HG03280 (cell line): ENCODE data around the gene EIF4G1.
A peak's percentile ranks its signal among the peaks of the same experiment; 100 is the strongest.
"Not testable (repeated sequence)": the region's sequence is repeated elsewhere in the genome, so short reads cannot be mapped to it uniquely, and the experiment has no call there.

Source experiments
- ATAC-seq: cut with Tn5 transposase; IDR thresholded peaks from one replicate; pipeline ENCODE4 v1.9.1; 2021; ENCODE audit warnings: mild to moderate bottlenecking, moderate library complexity; ENCODE audit not compliant: unreplicated experiment

The EIF4G1 gene, protein sequence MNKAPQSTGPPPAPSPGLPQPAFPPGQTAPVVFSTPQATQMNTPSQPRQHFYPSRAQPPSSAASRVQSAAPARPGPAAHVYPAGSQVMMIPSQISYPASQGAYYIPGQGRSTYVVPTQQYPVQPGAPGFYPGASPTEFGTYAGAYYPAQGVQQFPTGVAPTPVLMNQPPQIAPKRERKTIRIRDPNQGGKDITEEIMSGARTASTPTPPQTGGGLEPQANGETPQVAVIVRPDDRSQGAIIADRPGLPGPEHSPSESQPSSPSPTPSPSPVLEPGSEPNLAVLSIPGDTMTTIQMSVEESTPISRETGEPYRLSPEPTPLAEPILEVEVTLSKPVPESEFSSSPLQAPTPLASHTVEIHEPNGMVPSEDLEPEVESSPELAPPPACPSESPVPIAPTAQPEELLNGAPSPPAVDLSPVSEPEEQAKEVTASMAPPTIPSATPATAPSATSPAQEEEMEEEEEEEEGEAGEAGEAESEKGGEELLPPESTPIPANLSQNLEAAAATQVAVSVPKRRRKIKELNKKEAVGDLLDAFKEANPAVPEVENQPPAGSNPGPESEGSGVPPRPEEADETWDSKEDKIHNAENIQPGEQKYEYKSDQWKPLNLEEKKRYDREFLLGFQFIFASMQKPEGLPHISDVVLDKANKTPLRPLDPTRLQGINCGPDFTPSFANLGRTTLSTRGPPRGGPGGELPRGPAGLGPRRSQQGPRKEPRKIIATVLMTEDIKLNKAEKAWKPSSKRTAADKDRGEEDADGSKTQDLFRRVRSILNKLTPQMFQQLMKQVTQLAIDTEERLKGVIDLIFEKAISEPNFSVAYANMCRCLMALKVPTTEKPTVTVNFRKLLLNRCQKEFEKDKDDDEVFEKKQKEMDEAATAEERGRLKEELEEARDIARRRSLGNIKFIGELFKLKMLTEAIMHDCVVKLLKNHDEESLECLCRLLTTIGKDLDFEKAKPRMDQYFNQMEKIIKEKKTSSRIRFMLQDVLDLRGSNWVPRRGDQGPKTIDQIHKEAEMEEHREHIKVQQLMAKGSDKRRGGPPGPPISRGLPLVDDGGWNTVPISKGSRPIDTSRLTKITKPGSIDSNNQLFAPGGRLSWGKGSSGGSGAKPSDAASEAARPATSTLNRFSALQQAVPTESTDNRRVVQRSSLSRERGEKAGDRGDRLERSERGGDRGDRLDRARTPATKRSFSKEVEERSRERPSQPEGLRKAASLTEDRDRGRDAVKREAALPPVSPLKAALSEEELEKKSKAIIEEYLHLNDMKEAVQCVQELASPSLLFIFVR (N-terminal part only)

GRCh38 chr3:184314363-184314699 lies at the start of gene EIF4G1:
TSS of gene EIF4G1 (plus strand) at chr3:184314606. CDS start at chr3:184315797, 1,191 bp downstream.
- peak; percentile 83 for ATAC-seq

GRCh38 chr3:184267249-184267648 lies 47.2 kb upstream of the EIF4G1 start:
- not testable (repeated sequence) for ATAC-seq

- no peak for ATAC-seq
These were observed 42.1 kb upstream of the EIF4G1 start for GRCh38 chr3:184272269-184272668.

GRCh38 chr3:184275381-184275701 lies 39.1 kb upstream of the EIF4G1 start:
- no peak for ATAC-seq

GRCh38 chr3:184275961-184276910 lies 38.2 kb upstream of the EIF4G1 start, which contains the start of gene ECE2:
TSS of gene ECE2 (plus strand) at chr3:184276022. CDS start at chr3:184276154, 132 bp downstream.
- ATAC-seq = no peak

DNA sequence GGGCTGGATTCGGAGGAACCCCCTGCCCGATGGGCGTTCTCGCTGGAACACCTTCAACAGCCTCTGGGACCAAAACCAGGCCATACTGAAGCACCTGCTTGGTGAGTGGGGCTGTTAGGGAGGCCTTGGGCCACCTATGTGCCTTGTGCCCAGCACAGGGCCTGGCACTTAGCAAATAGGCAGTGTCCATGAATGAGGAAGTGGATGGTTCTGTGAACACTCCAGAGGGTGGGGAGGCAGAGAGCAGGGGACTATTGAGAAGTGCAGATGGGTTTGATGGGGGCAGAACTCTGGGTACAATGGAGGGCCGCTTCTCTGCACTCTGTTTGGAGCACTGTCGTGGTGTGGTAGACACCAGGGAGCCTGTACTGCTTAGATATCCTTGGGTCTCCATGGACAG lies 37.0 kb upstream of the EIF4G1 start:
- no peak for ATAC-seq

GRCh38 chr3:184282941-184283340 lies 31.5 kb upstream of the EIF4G1 start:
- ATAC-seq = no peak

- no peak for ATAC-seq
These were observed 30.7 kb upstream of the EIF4G1 start for GRCh38 chr3:184283681-184284080.

GRCh38 chr3:184284696-184285095 lies 29.7 kb upstream of the EIF4G1 start:
- no peak for ATAC-seq

- no peak for ATAC-seq
These were observed 24.9 kb upstream of the EIF4G1 start for GRCh38 chr3:184289426-184289938.

- no peak for ATAC-seq
These were observed 24.1 kb upstream of the EIF4G1 start for GRCh38 chr3:184290331-184290730.

GRCh38 chr3:184291044-184291737 lies 23.2 kb upstream of the EIF4G1 start:
- no peak for ATAC-seq

GRCh38 chr3:184291738-184292445 lies 22.5 kb upstream of the EIF4G1 start:
- ATAC-seq = no peak

GRCh38 chr3:184295771-184296170 lies 18.6 kb upstream of the EIF4G1 start:
- no peak for ATAC-seq

- no peak for ATAC-seq
These were observed 17.8 kb upstream of the EIF4G1 start for GRCh38 chr3:184296616-184297015.

GRCh38 chr3:184298759-184299487 lies 15.5 kb upstream of the EIF4G1 start, which contains the start of gene PSMD2:
TSS of gene PSMD2 (plus strand) at chr3:184299241. CDS start at chr3:184299267, 26 bp downstream.
- peak; percentile 93 for ATAC-seq

DNA sequence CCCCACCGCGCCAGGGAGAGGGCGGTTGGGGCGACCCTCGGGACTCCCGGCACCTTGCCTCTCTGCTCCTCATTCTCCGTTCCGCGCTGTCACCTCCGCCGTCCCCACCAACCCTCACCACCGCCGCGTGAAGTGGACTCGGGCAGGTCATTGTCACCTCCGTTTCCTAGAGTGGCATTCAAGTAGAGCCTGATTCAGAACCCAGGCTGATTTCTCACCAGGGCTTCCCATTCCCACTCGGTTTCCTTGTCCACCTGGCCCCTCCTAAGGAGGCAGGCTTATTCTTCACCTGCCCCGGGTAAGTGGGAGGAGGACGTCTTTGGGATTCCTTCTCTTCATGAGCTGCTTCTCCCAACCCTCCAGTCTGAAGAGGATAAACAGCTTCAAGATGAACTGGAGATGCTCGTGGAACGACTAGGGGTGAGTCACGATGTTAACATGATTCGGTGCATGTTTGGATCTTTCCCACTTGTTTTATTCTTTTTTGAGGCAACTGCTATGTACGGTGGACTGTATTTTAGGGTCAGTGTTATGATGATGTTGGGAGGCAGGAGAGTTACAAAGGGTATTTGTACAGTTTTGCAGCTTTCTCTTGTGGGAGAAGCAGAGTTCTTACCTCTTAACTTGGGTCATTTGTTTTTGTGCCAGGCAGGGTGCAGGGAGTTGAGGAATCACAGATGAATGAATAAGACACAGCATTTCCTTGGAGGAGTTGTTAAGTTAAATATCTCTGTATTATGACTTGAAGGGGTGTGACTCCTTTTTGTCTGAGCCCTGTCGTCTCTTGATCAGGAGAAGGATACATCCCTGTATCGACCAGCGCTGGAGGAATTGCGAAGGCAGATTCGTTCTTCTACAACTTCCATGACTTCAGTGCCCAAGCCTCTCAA lies 14.7 kb upstream of the EIF4G1 start:
- no peak for ATAC-seq
